H1 (cell line): ENCODE data around the gene TNS1. TPM values are rescaled to one million over a fixed set of nuclear protein-coding genes. Genes with fewer than 3 reads are reported as not detected.

Experiments used
- CTCF ChIA-PET: fragments of 300-600 bp; sonication (Branson Sonifier 250); formaldehyde crosslinking; loops from one replicate; lab custom pipeline; 2021; ENCODE audit not compliant: partially characterized antibody; lab: Charles Lee
- POLR2A ChIA-PET: fragments of 300-600 bp; sonication (Branson Sonifier 250); formaldehyde crosslinking; loops from one replicate; lab custom pipeline; 2021; ENCODE audit warnings: inconsistent platforms; ENCODE audit not compliant: partially characterized antibody; lab: Charles Lee
- DNase-seq, 2 experiments: peaks; one replicate each; pipeline versions ENCODE4 v3.0.0 to v3.0.0-alpha.2; 2010 to 2022; ENCODE audit warnings: low spot score in 2 of 2, low read depth in 1 of 2, mixed read lengths in 1 of 2
- FAIRE-seq: peaks from 2 replicates; lab custom pipeline; 2011; peaks lifted over from hg19 to GRCh38; lab: Jason Lieb, UNC
- H2AFZ ChIP-seq: 2 replicates; pipeline ENCODE4 v1.8.1; 2012; ENCODE audit warnings: low read length, inconsistent platforms
- H2AK5ac ChIP-seq: 2 replicates; pipeline ENCODE4 v1.6.1; 2013; ENCODE audit warnings: low read depth, low read length
- H2BK120ac ChIP-seq: replicated peaks from 2 replicates; pipeline ENCODE3; 2013; ENCODE audit warnings: low read depth, low read length, inconsistent platforms
- H2BK12ac ChIP-seq: 2 replicates; pipeline ENCODE4 v1.6.1; 2013; ENCODE audit warnings: low read depth, low read length
- H2BK15ac ChIP-seq: 2 replicates; pipeline ENCODE4 v1.6.1; 2013; ENCODE audit warnings: low read length
- H2BK20ac ChIP-seq: 2 replicates; pipeline ENCODE4 v1.6.1; 2013; ENCODE audit warnings: low read length
- H2BK5ac ChIP-seq: 2 replicates; pipeline ENCODE4 v1.6.1; 2013; ENCODE audit warnings: low read depth, low read length
- H3K14ac ChIP-seq: 2 replicates; pipeline ENCODE4 v1.6.1; 2013; ENCODE audit warnings: inconsistent platforms; ENCODE audit not compliant: insufficient read length
- H3K18ac ChIP-seq: 2 replicates; pipeline ENCODE4 v1.6.1; 2013; ENCODE audit warnings: low read length; ENCODE audit errors: extremely low read depth
- H3K23ac ChIP-seq: 2 replicates; pipeline ENCODE4 v1.6.1; 2013; ENCODE audit warnings: inconsistent platforms; ENCODE audit not compliant: insufficient read length
- H3K23me2 ChIP-seq: 2 replicates; pipeline ENCODE4 v1.6.1; 2013; ENCODE audit warnings: low read depth, low read length
- H3K27ac ChIP-seq: 2 replicates; pipeline ENCODE4 v1.6.1; 2011; ENCODE audit warnings: low read depth, low read length, inconsistent platforms
- H3K27me3 ChIP-seq, 4 experiments: replicated peaks in 1 of 4; 1 replicate in 1 of 4; 2 replicates in 3 of 4; pipeline versions ENCODE4 v1.6.1 to v1.8.1; 2011 to 2013; ENCODE audit warnings: low read length in 3 of 4, mild to moderate bottlenecking in 3 of 4, inconsistent platforms in 2 of 4, mixed read lengths in 2 of 4, moderate library complexity in 1 of 4; ENCODE audit not compliant: control insufficient read depth in 3 of 4, insufficient read depth in 3 of 4; ENCODE audit errors: extremely low read depth in 1 of 4
- H3K36me3 ChIP-seq, 4 experiments: 2 replicates each; pipeline versions ENCODE4 v1.6.1 to v1.8.1; 2011 to 2013; ENCODE audit warnings: mild to moderate bottlenecking in 4 of 4, low read length in 3 of 4, moderate library complexity in 2 of 4, control low read depth in 1 of 4, inconsistent platforms in 1 of 4; ENCODE audit not compliant: insufficient read depth in 4 of 4, control insufficient read depth in 2 of 4
- H3K4ac ChIP-seq: replicated peaks from 2 replicates; pipeline ENCODE3; 2013; ENCODE audit warnings: low read length, low read depth, mixed read lengths, inconsistent platforms; ENCODE audit not compliant: insufficient read length
- H3K4me1 ChIP-seq, 4 experiments: replicated peaks in 1 of 4; 1 replicate in 1 of 4; 2 replicates in 3 of 4; pipeline versions ENCODE4 v1.6.1 to v1.8.1; 2011 to 2013; ENCODE audit warnings: low read length in 3 of 4, inconsistent platforms in 2 of 4, mixed read lengths in 1 of 4; ENCODE audit not compliant: insufficient read depth in 4 of 4, control insufficient read depth in 3 of 4
- H3K4me2 ChIP-seq, 2 experiments: 2 replicates each; pipeline versions ENCODE4 v1.6.1 to v1.8.1; 2011 to 2013; ENCODE audit warnings: low read depth in 2 of 2, low read length in 2 of 2, control low read depth in 1 of 2, inconsistent platforms in 1 of 2, mild to moderate bottlenecking in 1 of 2; ENCODE audit not compliant: insufficient read depth in 1 of 2
- H3K4me3 ChIP-seq, 4 experiments: fragments of 200-600, 300-600 bp in 1 of 4; sonication (generic), shearing (Covaris generic), sonication (Bioruptor Twin) in 1 of 4; 2 replicates each; pipeline versions ENCODE4 v1.5.1 to v1.8.1; 2011 to 2016; ENCODE audit warnings: low read length in 4 of 4, low read depth in 3 of 4, control low read depth in 2 of 4, inconsistent platforms in 2 of 4, mild to moderate bottlenecking in 2 of 4, mixed read lengths in 1 of 4, moderate library complexity in 1 of 4; ENCODE audit not compliant: insufficient read depth in 2 of 4; ENCODE audit errors: extremely low read depth in 1 of 4
- H3K56ac ChIP-seq: replicated peaks from 2 replicates; pipeline ENCODE3; 2013; ENCODE audit warnings: low read depth, mild to moderate bottlenecking, mixed read lengths, low read length, inconsistent platforms; ENCODE audit not compliant: insufficient read length
- H3K79me1 ChIP-seq: 2 replicates; pipeline ENCODE4 v1.6.1; 2013; ENCODE audit warnings: low read depth, low read length, control low read depth
- H3K79me2 ChIP-seq, 2 experiments: 2 replicates each; pipeline versions ENCODE4 v1.6.1 to v1.8.1; 2012 to 2013; ENCODE audit warnings: low read length in 2 of 2, mild to moderate bottlenecking in 2 of 2, inconsistent platforms in 1 of 2; ENCODE audit not compliant: insufficient read depth in 2 of 2, control insufficient read depth in 1 of 2
- H3K9ac ChIP-seq, 4 experiments: replicated peaks in 1 of 4; 1 replicate in 1 of 4; 2 replicates in 3 of 4; pipeline versions ENCODE4 v1.6.1 to v1.8.1; 2011 to 2013; ENCODE audit warnings: low read depth in 3 of 4, low read length in 3 of 4, control low read depth in 2 of 4, mild to moderate bottlenecking in 2 of 4, moderate library complexity in 2 of 4, inconsistent platforms in 1 of 4; ENCODE audit errors: extremely low read depth in 1 of 4
- H3K9me3 ChIP-seq, 2 experiments: 2 replicates each; pipeline versions ENCODE4 v1.6.1 to v1.8.1; 2012 to 2013; ENCODE audit warnings: mild to moderate bottlenecking in 2 of 2, moderate library complexity in 2 of 2, control low read depth in 1 of 2, inconsistent platforms in 1 of 2, low read depth in 1 of 2, low read length in 1 of 2, mixed read lengths in 1 of 2; ENCODE audit not compliant: insufficient read depth in 2 of 2
- H4K20me1 ChIP-seq, 2 experiments: replicated peaks in 1 of 2; 2 replicates each; pipeline versions ENCODE3 to v1.8.1; 2011 to 2013; ENCODE audit warnings: inconsistent platforms in 2 of 2, low read length in 2 of 2, mild to moderate bottlenecking in 1 of 2; ENCODE audit not compliant: insufficient read depth in 2 of 2, control insufficient read depth in 1 of 2
- H4K5ac ChIP-seq: 2 replicates; pipeline ENCODE4 v1.6.1; 2013; ENCODE audit warnings: low read length, low read depth, mixed read lengths, inconsistent platforms; ENCODE audit not compliant: insufficient read length
- H4K8ac ChIP-seq: 2 replicates; pipeline ENCODE4 v1.8.0; 2013; ENCODE audit warnings: mild to moderate bottlenecking, moderate library complexity, low read length, inconsistent platforms; ENCODE audit not compliant: insufficient read depth; ENCODE audit errors: extremely low read depth
- H4K91ac ChIP-seq: replicated peaks from 2 replicates; pipeline ENCODE3; 2013; ENCODE audit warnings: low read length, mixed read lengths, inconsistent platforms; ENCODE audit not compliant: insufficient read length
- CEBPB ChIP-seq: IDR thresholded peaks from 2 replicates; pipeline ENCODE4 v1.6.1; 2012; ENCODE audit warnings: low read depth, low read length
- PHF8 ChIP-seq: fragments of 200-600 bp; sonication (generic); conservative IDR thresholded peaks from 2 replicates; pipeline ENCODE4 v1.7.1; 2012; ENCODE audit warnings: low read depth, mild to moderate bottlenecking, inconsistent platforms, low read length, moderate library complexity
- RAD21 ChIP-seq, 2 experiments: IDR thresholded peaks in 1 of 2; conservative IDR thresholded peaks in 1 of 2; 2 replicates each; pipeline ENCODE4 v1.6.1; 2011; ENCODE audit warnings: low read depth in 2 of 2, low read length in 2 of 2, improper control_type of control experiment in 1 of 2, inconsistent platforms in 1 of 2, mild to moderate bottlenecking in 1 of 2, moderate library complexity in 1 of 2
- RBBP5 ChIP-seq: IDR thresholded peaks from 2 replicates; pipeline ENCODE4 v1.7.1; 2012; ENCODE audit warnings: low read depth, mild to moderate bottlenecking, inconsistent platforms, low read length, moderate library complexity, borderline replicate concordance
- SP2 ChIP-seq: IDR thresholded peaks from 2 replicates; pipeline ENCODE4 v1.6.1; 2012; ENCODE audit warnings: mild to moderate bottlenecking, low read length, inconsistent platforms
- TBP ChIP-seq: IDR thresholded peaks from 2 replicates; pipeline ENCODE4 v1.6.1; 2011; ENCODE audit warnings: low read depth, low read length, improper control_type of control experiment
- YY1 ChIP-seq: IDR thresholded peaks from 2 replicates; pipeline ENCODE4 v1.6.1; 2011; ENCODE audit warnings: low read depth, mild to moderate bottlenecking, low read length
- WGBS, 2 experiments: shearing (Covaris generic) in 1 of 2; methylation state at CpG; one replicate each; pipeline versions ENCODE4 v1.1.6 to v1.1.7; 2013 to 2015; ENCODE audit warnings: low lambda C conversion rate in 2 of 2, mixed read lengths in 2 of 2, inconsistent platforms in 1 of 2, low coverage in 1 of 2, missing lambda C conversion rate in 1 of 2; ENCODE audit not compliant: insufficient replicate concordance in 2 of 2, insufficient coverage in 1 of 2, insufficient read length in 1 of 2; ENCODE audit errors: extremely low coverage in 1 of 2, missing lambda C conversion rate in 1 of 2; 5-methylcytosine and 5-hydroxymethylcytosine counted together
- polyA plus RNA-seq, 7 experiments: library from polyadenylated mRNA; depleted of rRNA in 3 of 7; stranded (reverse) in 5 of 7; unstranded in 2 of 7; fragments of >200 nt in 5 of 7; fragments of 200-250 nt in 2 of 7; gene quantifications; 1 replicate in 5 of 7; 2 replicates in 1 of 7; 4 replicates in 1 of 7; pipeline versions ENCODE4 v1.2.1 to v1.2.3, GENCODE V29; 2011 to 2013; ENCODE audit warnings: missing spikeins in 2 of 7, mixed read lengths in 2 of 7
- total RNA-seq: library from RNA; stranded (reverse); fragmentation: NEBNext Ultra II Directional; extraction: Animal tissue kit (Norgen Biotek cat#: 25700); gene quantifications from 2 replicates; pipeline ENCODE4 v1.2.1, GENCODE V29; 2021
- TF ChIP-seq, protein P1 (sequence below), 3 experiments: IDR thresholded peaks; 1 replicate in 2 of 3; 2 replicates in 1 of 3; pipeline versions ENCODE4 v1.5.1 to v1.6.1; 2011; ENCODE audit warnings: low read length in 3 of 3, mild to moderate bottlenecking in 3 of 3, inconsistent platforms in 2 of 3, low read depth in 1 of 3, moderate library complexity in 1 of 3; ENCODE audit not compliant: insufficient read depth in 1 of 3; ENCODE audit errors: control extremely low read depth in 1 of 3

Gene TNS1
- total and polyA plus RNA-seq, 2 of the 8 experiments (the other 6 are each of a cell fraction or from before 2014, with no cell fraction given): 1.5 to 5.1 TPM

- no peak overlapping the region for H3K4ac ChIP-seq
- no peaks in the 10 kb centered on the region; the same call in 1 of the 2 replicates for H3K23me2 ChIP-seq
- FAIRE-seq (peak; percentile 19), DNase-seq (peak; percentile 79 to 98)
- H2AK5ac ChIP-seq: no peak overlapping the region
- CTCF ChIA-PET: interaction anchor here (0.6 to 2.4 kb wide), 18 partner anchors 13 to 1522 kb away, joined by 3 to 10 read pairs (median 3); no protein-coding TSS in a partner anchor
- 23% methylated on average over 34 of the region's 34 CpGs; no CpG with 5 or more reads in 1 of the 2 experiments for WGBS, 2 experiments
- no peak overlapping the region for H3K9ac ChIP-seq
- H3K56ac ChIP-seq: no peak overlapping the region
- H4K8ac ChIP-seq: no peak overlapping the region; the same call in 1 of the 2 replicates
- peak overlapping the region; percentile 92 for H2AFZ ChIP-seq
- peaks cover 0 to 3% (median 0%) of the 10 kb centered on the region in 4 experiments; a peak in 1 of 7 replicates for H3K27me3 ChIP-seq
- peak overlapping the region; percentile 10 for H4K5ac ChIP-seq
- H3K79me2 ChIP-seq: no peaks in the 10 kb centered on the region
- no peak overlapping the region for H2BK15ac ChIP-seq
- H4K20me1 ChIP-seq: no peaks in the 10 kb centered on the region
- no peaks in the 10 kb centered on the region for H3K36me3 ChIP-seq
- peak overlapping the region; percentile 63 for H4K91ac ChIP-seq
- H3K18ac ChIP-seq: no peak overlapping the region
- H3K4me3 ChIP-seq: peak overlapping the region in 1 of 4 experiments; percentile 29; a peak in 1 of 8 replicates
- H3K4me1 ChIP-seq: no peaks in the 10 kb centered on the region
- no peaks in the 10 kb centered on the region for H3K79me1 ChIP-seq
- no peak overlapping the region for H2BK20ac ChIP-seq
- POLR2A ChIA-PET: no interaction called here
- peak overlapping the region; percentile 24 to 61; a peak in 3 of 4 replicates for H3K4me2 ChIP-seq
- no peak overlapping the region for H3K27ac ChIP-seq
- 0 out of 4 replicates have a peak, but pooled peaks cover 0 to 2% of the 10 kb centered on the region in 2 experiments for H3K9me3 ChIP-seq
- H2BK5ac ChIP-seq: no peak overlapping the region
- no peak overlapping the region for H3K23ac ChIP-seq
- no peak overlapping the region for H3K14ac ChIP-seq
- H2BK12ac ChIP-seq: no peak overlapping the region
- H2BK120ac ChIP-seq: no peak overlapping the region
- TF ChIP-seq PHF8: no peak
- TF ChIP-seq, protein P1, sequence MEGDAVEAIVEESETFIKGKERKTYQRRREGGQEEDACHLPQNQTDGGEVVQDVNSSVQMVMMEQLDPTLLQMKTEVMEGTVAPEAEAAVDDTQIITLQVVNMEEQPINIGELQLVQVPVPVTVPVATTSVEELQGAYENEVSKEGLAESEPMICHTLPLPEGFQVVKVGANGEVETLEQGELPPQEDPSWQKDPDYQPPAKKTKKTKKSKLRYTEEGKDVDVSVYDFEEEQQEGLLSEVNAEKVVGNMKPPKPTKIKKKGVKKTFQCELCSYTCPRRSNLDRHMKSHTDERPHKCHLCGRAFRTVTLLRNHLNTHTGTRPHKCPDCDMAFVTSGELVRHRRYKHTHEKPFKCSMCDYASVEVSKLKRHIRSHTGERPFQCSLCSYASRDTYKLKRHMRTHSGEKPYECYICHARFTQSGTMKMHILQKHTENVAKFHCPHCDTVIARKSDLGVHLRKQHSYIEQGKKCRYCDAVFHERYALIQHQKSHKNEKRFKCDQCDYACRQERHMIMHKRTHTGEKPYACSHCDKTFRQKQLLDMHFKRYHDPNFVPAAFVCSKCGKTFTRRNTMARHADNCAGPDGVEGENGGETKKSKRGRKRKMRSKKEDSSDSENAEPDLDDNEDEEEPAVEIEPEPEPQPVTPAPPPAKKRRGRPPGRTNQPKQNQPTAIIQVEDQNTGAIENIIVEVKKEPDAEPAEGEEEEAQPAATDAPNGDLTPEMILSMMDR (IDR thresholded peaks at IDR 0.05; ENCODE audit: control extremely low read depth in 1 of 3, insufficient read depth in 1 of 3, low read depth in 1 of 3, low read length in 3 of 3): peak; percentile 79 to 92 (median 84)
- TF ChIP-seq SP2: no peak
- TF ChIP-seq RAD21 (IDR thresholded peaks at IDR 0.05 in 1 of 2, conservative IDR thresholded peaks at IDR 0.05 in 1 of 2; ENCODE audit: low read depth in 2 of 2, low read length in 2 of 2): peak; percentile 92 to 96
- TF ChIP-seq TBP: peak; percentile 25; the same call in 1 of the 2 replicates
- 0 out of 2 replicates have a peak, but pooled peaks have one; percentile 5 for TF ChIP-seq CEBPB
- 0 out of 2 replicates have a peak, but pooled peaks have one; percentile 41 for TF ChIP-seq YY1
- 0 out of 2 replicates have a peak, but pooled peaks have one; percentile 34 for TF ChIP-seq RBBP5
These were observed 246.3 kb downstream of the TNS1 start for GRCh38 chr2:217756375-217757107.
